Uterus (tissue), 2 donors: Measurements from ENCODE around the gene ISG15.

Experiments
- POLR2A ChIP-seq, 2 donors: fragments of 450-650 bp; IDR thresholded peaks; one replicate each; pipeline ENCODE4 v1.6.1; 2016; ENCODE audit warnings: antibody characterized with exemption in 2 of 2, mild to moderate bottlenecking in 1 of 2, moderate library complexity in 1 of 2
- TF ChIP-seq, protein P1 (sequence below), 4 experiments: fragments of 200-600 bp in 2 of 4; fragments of 450-650 bp in 2 of 4; sonication (generic) in 2 of 4; IDR thresholded peaks; one replicate each; pipeline ENCODE4 v1.5.1; 2016 to 2019; ENCODE audit warnings: antibody characterized with exemption in 4 of 4, mild to moderate bottlenecking in 2 of 4, moderate library complexity in 1 of 4

DNA sequence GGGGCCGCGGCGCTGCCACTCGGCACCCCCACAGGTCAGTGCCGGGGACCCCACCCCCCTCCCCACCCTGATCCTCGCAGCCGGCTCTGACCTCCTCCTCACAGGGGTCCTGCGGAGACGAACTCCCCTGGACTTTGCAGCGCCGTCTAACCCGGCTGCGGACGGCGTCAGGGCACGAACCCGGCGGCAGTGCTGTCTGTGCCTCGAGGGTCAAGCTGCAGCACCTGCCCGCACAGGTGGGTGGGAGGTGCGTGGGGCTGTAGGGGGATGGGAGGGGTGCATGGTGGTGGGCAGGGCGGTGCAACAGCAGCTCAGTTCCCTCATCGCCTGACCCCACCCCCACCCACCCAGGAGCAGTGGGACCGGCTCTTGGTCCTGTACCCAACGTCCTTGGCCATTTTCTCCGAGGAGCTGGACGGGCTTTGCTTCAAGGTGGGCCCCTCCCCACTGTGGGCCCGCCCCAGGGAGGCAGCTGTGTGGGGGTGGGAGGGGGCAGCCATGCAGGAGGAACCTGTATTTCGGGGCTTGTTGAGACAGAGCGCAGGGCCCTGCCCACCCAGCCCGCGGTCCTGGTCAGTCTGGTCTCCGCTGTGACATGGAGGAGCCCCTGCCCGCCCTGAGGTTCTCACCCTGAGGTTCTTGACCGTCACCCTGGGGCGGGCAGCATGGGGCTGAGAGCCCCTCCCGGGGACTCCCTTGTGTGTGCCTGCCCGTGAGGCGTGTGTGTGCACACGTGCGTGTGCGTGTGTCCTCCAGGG is 42.1 kb upstream of the ISG15 start:
- TF ChIP-seq, protein P1, sequence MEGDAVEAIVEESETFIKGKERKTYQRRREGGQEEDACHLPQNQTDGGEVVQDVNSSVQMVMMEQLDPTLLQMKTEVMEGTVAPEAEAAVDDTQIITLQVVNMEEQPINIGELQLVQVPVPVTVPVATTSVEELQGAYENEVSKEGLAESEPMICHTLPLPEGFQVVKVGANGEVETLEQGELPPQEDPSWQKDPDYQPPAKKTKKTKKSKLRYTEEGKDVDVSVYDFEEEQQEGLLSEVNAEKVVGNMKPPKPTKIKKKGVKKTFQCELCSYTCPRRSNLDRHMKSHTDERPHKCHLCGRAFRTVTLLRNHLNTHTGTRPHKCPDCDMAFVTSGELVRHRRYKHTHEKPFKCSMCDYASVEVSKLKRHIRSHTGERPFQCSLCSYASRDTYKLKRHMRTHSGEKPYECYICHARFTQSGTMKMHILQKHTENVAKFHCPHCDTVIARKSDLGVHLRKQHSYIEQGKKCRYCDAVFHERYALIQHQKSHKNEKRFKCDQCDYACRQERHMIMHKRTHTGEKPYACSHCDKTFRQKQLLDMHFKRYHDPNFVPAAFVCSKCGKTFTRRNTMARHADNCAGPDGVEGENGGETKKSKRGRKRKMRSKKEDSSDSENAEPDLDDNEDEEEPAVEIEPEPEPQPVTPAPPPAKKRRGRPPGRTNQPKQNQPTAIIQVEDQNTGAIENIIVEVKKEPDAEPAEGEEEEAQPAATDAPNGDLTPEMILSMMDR (IDR thresholded peaks at IDR 0.05): no peak
- no peak for TF ChIP-seq POLR2A (IDR thresholded peaks at IDR 0.05)
